HepG2 (cell line): ENCODE measurements around the gene GOLT1A. TPM values are rescaled to one million over a fixed set of nuclear protein-coding genes. Genes with fewer than 3 reads are reported as not detected.

Source experiments
- ATAC-seq: fragments of 200-7000 bp; cut with Tn5 transposase; 3 replicates; pipeline ENCODE4 v1.9.1; 2020; ENCODE audit warnings: mild to moderate bottlenecking, moderate library complexity
- BruUV-seq: library from RNA; stranded (reverse); fragments of 400-500 nt; replicated peaks from 2 replicates; lab custom pipeline; 2021; lab: Mats Ljungman, UMichigan
- CTCF ChIA-PET: fragments of 300-600 bp; formaldehyde crosslinking; extraction: SDS; loops from one replicate; lab custom pipeline; 2021; ENCODE audit warnings: low total read pairs, inconsistent platforms, low intra/inter-chr PET ratio; lab: Yijun Ruan, JAX
- POLR2A ChIA-PET: fragments of 350-600 bp; sonication (Branson Sonifier 250); formaldehyde crosslinking; loops from one replicate; lab custom pipeline; 2020; ENCODE audit warnings: antibody characterized with exemption, inconsistent platforms; lab: Yijun Ruan, JAX
- DNase-seq: peaks from one replicate; pipeline ENCODE4 v3.0.0-alpha.2; 2015; ENCODE audit warnings: low spot score
- FAIRE-seq: peaks from 3 replicates; lab custom pipeline; 2011; peaks lifted over from hg19 to GRCh38; lab: Jason Lieb, UNC
- H2AFZ ChIP-seq: one replicate; pipeline ENCODE4 v1.6.1; 2011; ENCODE audit warnings: low read length, inconsistent platforms
- H3K27ac ChIP-seq: fragments of 300-600 bp; 3 replicates; pipeline ENCODE4 v1.8.0; 2011; ENCODE audit warnings: mixed run types, mild to moderate bottlenecking, mixed read lengths, low read length, inconsistent platforms; ENCODE audit not compliant: insufficient read depth; ENCODE audit errors: extremely low read length
- H3K27me3 ChIP-seq, 2 experiments: fragments of 200-600 bp in 1 of 2; 2 replicates in 1 of 2; 3 replicates in 1 of 2; pipeline versions ENCODE4 v1.6.0 to v1.8.0; 2011; ENCODE audit warnings: low read length in 2 of 2, mild to moderate bottlenecking in 2 of 2, moderate library complexity in 2 of 2, inconsistent platforms in 1 of 2; ENCODE audit not compliant: insufficient read depth in 2 of 2, control insufficient read depth in 1 of 2
- H3K36me3 ChIP-seq, 2 experiments: fragments of 200-600 bp in 1 of 2; replicated peaks in 1 of 2; 2 replicates in 1 of 2; 3 replicates in 1 of 2; pipeline versions ENCODE4 v1.5.1 to v1.8.0; 2011; ENCODE audit warnings: low read length in 2 of 2, inconsistent platforms in 1 of 2; ENCODE audit not compliant: insufficient read depth in 2 of 2, control insufficient read depth in 1 of 2
- H3K4me1 ChIP-seq: 2 replicates; pipeline ENCODE4 v1.5.1; 2012; ENCODE audit warnings: low read length, inconsistent platforms; ENCODE audit not compliant: insufficient read depth
- H3K4me2 ChIP-seq: 2 replicates; pipeline ENCODE4 v1.6.0; 2011; ENCODE audit warnings: low read depth, low read length, inconsistent platforms
- H3K4me3 ChIP-seq, 3 experiments: fragments of 200-600 bp in 1 of 3; sonication (generic), shearing (Covaris generic) in 1 of 3; replicated peaks in 1 of 3; 2 replicates each; pipeline ENCODE4 v1.5.1; 2011 to 2016; ENCODE audit warnings: low read length in 3 of 3, inconsistent platforms in 2 of 3, low read depth in 2 of 3, mild to moderate bottlenecking in 2 of 3, control low read depth in 1 of 3, mixed read lengths in 1 of 3; ENCODE audit not compliant: insufficient read depth in 1 of 3
- H3K79me2 ChIP-seq: one replicate; pipeline ENCODE4 v1.6.1; 2011; ENCODE audit warnings: low read length, inconsistent platforms; ENCODE audit not compliant: insufficient read depth
- H3K9ac ChIP-seq: 2 replicates; pipeline ENCODE4 v1.6.0; 2011; ENCODE audit warnings: mild to moderate bottlenecking, low read depth, low read length, inconsistent platforms; ENCODE audit not compliant: insufficient read depth
- H3K9me3 ChIP-seq: 2 replicates; pipeline ENCODE4 v1.5.1; 2012; ENCODE audit warnings: mild to moderate bottlenecking, low read length
- H4K20me1 ChIP-seq: 2 replicates; pipeline ENCODE4 v1.6.0; 2011; ENCODE audit warnings: inconsistent platforms, mild to moderate bottlenecking, low read length, moderate library complexity; ENCODE audit not compliant: insufficient read depth
- BRCA1 ChIP-seq: sonication (generic); formaldehyde crosslinking; IDR thresholded peaks from 2 replicates; pipeline ENCODE4 v1.4.0; 2020; ENCODE audit warnings: missing genetic modification reagents
- GABPA ChIP-seq, 2 experiments: IDR thresholded peaks; 2 replicates each; pipeline ENCODE4 v1.6.1; 2011 to 2016; ENCODE audit warnings: low read depth in 2 of 2, low read length in 1 of 2, missing biosample characterization in 1 of 2, missing genetic modification characterization in 1 of 2
- MZF1 ChIP-seq: sonication (generic); formaldehyde crosslinking; IDR thresholded peaks from 2 replicates; pipeline ENCODE4 v1.8.1; 2023; ENCODE audit warnings: mild to moderate bottlenecking, missing genetic modification reagents, borderline replicate concordance
- NFE2L2 ChIP-seq: fragments of 150-350 bp; IDR thresholded peaks from 2 replicates; pipeline ENCODE4 v1.6.1; 2014; ENCODE audit warnings: low read length
- RARA ChIP-seq: IDR thresholded peaks from 2 replicates; pipeline ENCODE4 v1.6.1; 2016; ENCODE audit warnings: missing genetic modification reagents, missing compliant biosample characterization
- TEAD3 ChIP-seq: optimal IDR thresholded peaks from 2 replicates; pipeline ENCODE3; 2016; ENCODE audit warnings: borderline replicate concordance
- ZNF382 ChIP-seq: sonication (generic); formaldehyde crosslinking; IDR thresholded peaks from 2 replicates; pipeline ENCODE4 v1.5.0; 2020; ENCODE audit warnings: missing genetic modification reagents, mild to moderate bottlenecking, borderline replicate concordance
- ZNF619 ChIP-seq: sonication (generic); formaldehyde crosslinking; IDR thresholded peaks from 2 replicates; pipeline ENCODE4 v1.4.0; 2020; ENCODE audit warnings: mild to moderate bottlenecking, missing genetic modification reagents
- ZNF761 ChIP-seq: sonication (generic); formaldehyde crosslinking; conservative IDR thresholded peaks from 2 replicates; pipeline ENCODE4 v1.4.0; 2020; ENCODE audit warnings: mild to moderate bottlenecking, missing genetic modification reagents
- ZZZ3 ChIP-seq: sonication (generic); formaldehyde crosslinking; IDR thresholded peaks from 2 replicates; pipeline ENCODE4 v1.4.0; 2020; ENCODE audit warnings: missing genetic modification reagents, mild to moderate bottlenecking, borderline replicate concordance
- WGBS: methylation state at CpG from one replicate; pipeline ENCODE4 v1.1.6; 2017; ENCODE audit warnings: low lambda C conversion rate; 5-methylcytosine and 5-hydroxymethylcytosine counted together
- in situ Hi-C: cut with HindIII; loops from 2 replicates; pipeline ENCODE4 v1.10.0; 2017; ENCODE audit warnings: low pct_unique_long_range_greater_than_20kb; ENCODE audit not compliant: extremely low pct_ligation_motif_present
- intact Hi-C: fragments of 100-400 bp; cut with micrococcal nuclease; formaldehyde crosslinking; loops from one replicate; pipeline ENCODE4 v1.10.0; 2022; ENCODE audit not compliant: unreplicated experiment
- polyA plus RNA-seq, 8 experiments: library from polyadenylated mRNA; depleted of rRNA in 3 of 8; stranded (reverse) in 7 of 8; unstranded in 1 of 8; fragments of >200 nt; fragmentation: Illumina TruSeq in 4 of 8; extraction: Trizol in 4 of 8; gene quantifications; 2 replicates each; pipeline versions ENCODE4 v1.2.1 to v1.2.3, GENCODE V29; 2011 to 2016; ENCODE audit warnings: low read depth in 4 of 8, missing spikeins in 1 of 8, mixed read lengths in 1 of 8; ENCODE audit not compliant: insufficient read depth in 1 of 8
- total RNA-seq, 5 experiments: library from RNA; depleted of rRNA; stranded (reverse); fragments of >200 nt; fragmentation: Illumina TruSeq; extraction: Trizol; gene quantifications; 2 replicates each; pipeline ENCODE4 v1.2.3, GENCODE V29; 2016; ENCODE audit warnings: low read depth in 1 of 5
- TF ChIP-seq, protein P1 (sequence below): sonication (generic); formaldehyde crosslinking; IDR thresholded peaks from 2 replicates; pipeline ENCODE4 v1.5.1; 2020; ENCODE audit warnings: mild to moderate bottlenecking, missing genetic modification reagents
- TF ChIP-seq, protein P2 (sequence below): sonication (generic); formaldehyde crosslinking; IDR thresholded peaks from 2 replicates; pipeline ENCODE4 v1.4.0; 2020; ENCODE audit warnings: low read depth, mild to moderate bottlenecking, missing genetic modification reagents
- TF ChIP-seq, protein P3 (sequence below): IDR thresholded peaks from 2 replicates; pipeline ENCODE4 v1.6.1; 2012; ENCODE audit warnings: inconsistent platforms
- TF ChIP-seq, protein P4 (sequence below): sonication (generic); formaldehyde crosslinking; conservative IDR thresholded peaks from 2 replicates; pipeline ENCODE4 v1.4.0; 2020; ENCODE audit warnings: mild to moderate bottlenecking, missing genetic modification reagents, moderate library complexity

GOLT1A gene
- total and polyA plus RNA-seq, 2 of the 13 experiments (the other 11 are each of a cell fraction or from before 2014, with no cell fraction given) = 25.8 to 28.0 TPM

DNA sequence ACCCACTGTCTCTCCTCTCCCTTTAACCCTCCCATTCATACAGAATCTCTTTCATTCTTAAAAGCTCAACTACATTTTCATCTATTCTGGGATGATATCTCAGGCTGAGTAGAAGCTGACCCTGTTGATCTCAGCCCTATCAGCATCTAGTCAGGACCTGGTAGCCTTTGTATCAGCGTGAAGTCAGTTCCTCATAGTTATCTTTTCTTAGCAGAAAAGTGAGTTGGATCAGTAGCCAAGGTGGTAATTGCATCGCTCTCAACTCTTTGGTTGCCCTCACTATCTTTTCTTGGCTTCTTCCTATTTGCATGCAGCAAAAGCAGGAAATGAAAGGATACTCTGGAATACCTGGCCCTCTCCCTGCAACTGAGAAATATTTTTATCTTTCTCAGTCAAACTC lies 13.6 kb upstream of the GOLT1A start (continued):
- no peak for TF ChIP-seq ZNF619

DNA sequence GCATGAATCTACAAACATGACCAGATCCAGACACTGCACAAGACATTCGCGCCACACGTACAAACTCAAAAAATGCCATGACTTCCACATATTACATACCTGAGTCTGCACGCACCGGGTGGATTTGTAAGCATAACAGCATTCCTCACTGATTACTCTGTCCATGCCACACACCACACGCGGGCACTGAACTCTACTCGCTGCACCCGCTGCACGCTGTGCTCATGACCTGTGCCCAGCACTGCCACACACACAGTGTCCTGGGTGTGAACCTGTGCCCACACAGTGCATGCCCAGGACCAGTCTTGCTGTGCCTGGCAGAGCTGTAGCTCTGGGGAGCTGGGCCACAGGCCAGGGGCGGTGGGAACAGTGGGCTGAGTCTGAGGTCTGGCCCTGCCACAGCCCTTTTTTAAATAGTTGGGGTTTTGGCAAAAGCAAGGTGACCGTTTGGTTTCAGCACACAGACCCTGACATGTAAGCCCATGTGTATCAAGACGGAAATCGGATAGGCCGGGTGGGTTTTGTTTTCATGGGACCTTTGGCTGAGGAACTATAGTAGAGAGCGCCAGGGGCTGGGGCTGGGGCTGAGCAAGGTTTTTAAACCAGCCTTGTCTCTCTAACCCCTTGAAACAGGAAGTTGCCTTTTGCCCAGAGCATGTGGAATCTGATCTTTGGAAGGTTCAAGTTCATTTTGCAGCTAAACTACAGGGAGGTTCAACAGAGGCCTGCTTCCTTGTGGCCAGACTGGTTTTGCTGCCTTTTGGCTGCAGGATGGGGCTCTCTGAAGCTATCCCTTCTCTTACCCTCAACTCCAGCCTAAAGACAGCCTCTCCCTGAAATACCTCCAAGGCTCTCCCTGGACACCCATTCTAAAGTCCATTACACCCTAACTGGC lies 12.3 kb upstream of the GOLT1A start:
- intact Hi-C loops = no loop called here
- Histone ChIP-seq H3K4me2 (no peak overlapping the region), H3K36me3 (peaks cover 16 to 43% of the 10 kb centered on the region in 2 experiments; a peak in 4 of 5 replicates), H3K9me3 (no peaks in the 10 kb centered on the region), H2AFZ (no peak overlapping the region), H3K27me3 (no peaks in the 10 kb centered on the region), H4K20me1 (no peaks in the 10 kb centered on the region), H3K4me3 (no peak overlapping the region), H3K27ac (peak overlapping the region; percentile 28), H3K4me1 (peaks cover 18% of the 10 kb centered on the region), H3K79me2 (no peaks in the 10 kb centered on the region), H3K9ac (no peak overlapping the region)
- ChIA-PET POLR2A (interaction anchor here (0.9 kb wide), 1 partner anchor 12 kb away, joined by 3 read pairs; the partner anchor contains the start of gene GOLT1A), CTCF (no interaction called here)
- in situ Hi-C loops = no loop called here
- 96% methylated on average over 13 of the region's 16 CpGs for WGBS
- peak; percentile 79 for ATAC-seq
- peak; percentile 39 for FAIRE-seq
- DNase-seq = peak; percentile 32
- BruUV-seq = no TSS peak
- TF ChIP-seq GABPA (IDR thresholded peaks at IDR 0.05; ENCODE audit: low read depth, low read length) (no peak), GABPA (CRISPR knock-in tag; IDR thresholded peaks at IDR 0.05; ENCODE audit: low read depth) (peak; percentile 76), NFE2L2 (no peak), BRCA1 (CRISPR knock-in tag) (no peak), TEAD3 (peak; percentile 48), ZNF761 (CRISPR knock-in tag) (no peak), ZZZ3 (CRISPR knock-in tag) (no peak), MZF1 (CRISPR knock-in tag) (no peak), ZNF382 (CRISPR knock-in tag) (no peak), RARA (CRISPR knock-in tag) (peak; percentile 82)
- TF ChIP-seq, protein P1, sequence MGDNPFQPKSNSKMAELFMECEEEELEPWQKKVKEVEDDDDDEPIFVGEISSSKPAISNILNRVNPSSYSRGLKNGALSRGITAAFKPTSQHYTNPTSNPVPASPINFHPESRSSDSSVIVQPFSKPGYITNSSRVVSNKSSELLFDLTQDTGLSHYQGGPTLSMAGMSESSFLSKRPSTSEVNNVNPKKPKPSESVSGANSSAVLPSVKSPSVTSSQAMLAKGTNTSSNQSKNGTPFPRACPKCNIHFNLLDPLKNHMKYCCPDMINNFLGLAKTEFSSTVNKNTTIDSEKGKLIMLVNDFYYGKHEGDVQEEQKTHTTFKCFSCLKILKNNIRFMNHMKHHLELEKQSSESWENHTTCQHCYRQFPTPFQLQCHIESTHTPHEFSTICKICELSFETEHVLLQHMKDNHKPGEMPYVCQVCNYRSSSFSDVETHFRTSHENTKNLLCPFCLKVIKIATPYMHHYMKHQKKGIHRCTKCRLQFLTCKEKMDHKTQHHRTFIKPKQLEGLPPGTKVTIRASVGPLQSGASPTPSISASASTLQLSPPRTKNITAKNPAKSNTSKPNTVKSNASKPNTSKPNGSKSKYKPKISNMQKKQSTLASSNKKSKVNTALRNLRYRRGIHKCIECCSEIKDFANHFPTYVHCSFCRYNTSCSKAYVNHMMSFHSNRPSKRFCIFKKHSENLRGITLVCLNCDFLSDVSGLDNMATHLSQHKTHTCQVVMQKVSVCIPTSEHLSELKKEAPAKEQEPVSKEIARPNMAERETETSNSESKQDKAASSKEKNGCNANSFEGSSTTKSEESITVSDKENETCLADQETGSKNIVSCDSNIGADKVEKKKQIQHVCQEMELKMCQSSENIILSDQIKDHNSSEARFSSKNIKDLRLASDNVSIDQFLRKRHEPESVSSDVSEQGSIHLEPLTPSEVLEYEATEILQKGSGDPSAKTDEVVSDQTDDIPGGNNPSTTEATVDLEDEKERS (CRISPR knock-in tag) = no peak
- TF ChIP-seq, protein P2, sequence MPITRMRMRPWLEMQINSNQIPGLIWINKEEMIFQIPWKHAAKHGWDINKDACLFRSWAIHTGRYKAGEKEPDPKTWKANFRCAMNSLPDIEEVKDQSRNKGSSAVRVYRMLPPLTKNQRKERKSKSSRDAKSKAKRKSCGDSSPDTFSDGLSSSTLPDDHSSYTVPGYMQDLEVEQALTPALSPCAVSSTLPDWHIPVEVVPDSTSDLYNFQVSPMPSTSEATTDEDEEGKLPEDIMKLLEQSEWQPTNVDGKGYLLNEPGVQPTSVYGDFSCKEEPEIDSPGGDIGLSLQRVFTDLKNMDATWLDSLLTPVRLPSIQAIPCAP (CRISPR knock-in tag) = no peak
- TF ChIP-seq, protein P3, sequence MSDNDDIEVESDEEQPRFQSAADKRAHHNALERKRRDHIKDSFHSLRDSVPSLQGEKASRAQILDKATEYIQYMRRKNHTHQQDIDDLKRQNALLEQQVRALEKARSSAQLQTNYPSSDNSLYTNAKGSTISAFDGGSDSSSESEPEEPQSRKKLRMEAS = peak; percentile 48; the same call in 1 of the 2 replicates
- TF ChIP-seq, protein P4, sequence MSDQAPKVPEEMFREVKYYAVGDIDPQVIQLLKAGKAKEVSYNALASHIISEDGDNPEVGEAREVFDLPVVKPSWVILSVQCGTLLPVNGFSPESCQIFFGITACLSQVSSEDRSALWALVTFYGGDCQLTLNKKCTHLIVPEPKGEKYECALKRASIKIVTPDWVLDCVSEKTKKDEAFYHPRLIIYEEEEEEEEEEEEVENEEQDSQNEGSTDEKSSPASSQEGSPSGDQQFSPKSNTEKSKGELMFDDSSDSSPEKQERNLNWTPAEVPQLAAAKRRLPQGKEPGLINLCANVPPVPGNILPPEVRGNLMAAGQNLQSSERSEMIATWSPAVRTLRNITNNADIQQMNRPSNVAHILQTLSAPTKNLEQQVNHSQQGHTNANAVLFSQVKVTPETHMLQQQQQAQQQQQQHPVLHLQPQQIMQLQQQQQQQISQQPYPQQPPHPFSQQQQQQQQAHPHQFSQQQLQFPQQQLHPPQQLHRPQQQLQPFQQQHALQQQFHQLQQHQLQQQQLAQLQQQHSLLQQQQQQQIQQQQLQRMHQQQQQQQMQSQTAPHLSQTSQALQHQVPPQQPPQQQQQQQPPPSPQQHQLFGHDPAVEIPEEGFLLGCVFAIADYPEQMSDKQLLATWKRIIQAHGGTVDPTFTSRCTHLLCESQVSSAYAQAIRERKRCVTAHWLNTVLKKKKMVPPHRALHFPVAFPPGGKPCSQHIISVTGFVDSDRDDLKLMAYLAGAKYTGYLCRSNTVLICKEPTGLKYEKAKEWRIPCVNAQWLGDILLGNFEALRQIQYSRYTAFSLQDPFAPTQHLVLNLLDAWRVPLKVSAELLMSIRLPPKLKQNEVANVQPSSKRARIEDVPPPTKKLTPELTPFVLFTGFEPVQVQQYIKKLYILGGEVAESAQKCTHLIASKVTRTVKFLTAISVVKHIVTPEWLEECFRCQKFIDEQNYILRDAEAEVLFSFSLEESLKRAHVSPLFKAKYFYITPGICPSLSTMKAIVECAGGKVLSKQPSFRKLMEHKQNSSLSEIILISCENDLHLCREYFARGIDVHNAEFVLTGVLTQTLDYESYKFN (CRISPR knock-in tag) = peak; percentile 70
